OCI-LY3 (cell line): ENCODE results near the gene ACOT11.

Experiments
- EZH2phosphoT487 ChIP-seq: fragments of 200-600 bp; shearing (Covaris generic); IDR thresholded peaks from 2 replicates; pipeline ENCODE4 v1.6.1; 2018; ENCODE audit warnings: antibody characterized with exemption, mixed run types, low read depth
- TF ChIP-seq, protein P1 (sequence below): fragments of 200-600, 300-600 bp; sonication (generic); IDR thresholded peaks from 2 replicates; pipeline ENCODE4 v1.5.1; 2014; ENCODE audit warnings: antibody characterized with exemption, low read length, low read depth

DNA sequence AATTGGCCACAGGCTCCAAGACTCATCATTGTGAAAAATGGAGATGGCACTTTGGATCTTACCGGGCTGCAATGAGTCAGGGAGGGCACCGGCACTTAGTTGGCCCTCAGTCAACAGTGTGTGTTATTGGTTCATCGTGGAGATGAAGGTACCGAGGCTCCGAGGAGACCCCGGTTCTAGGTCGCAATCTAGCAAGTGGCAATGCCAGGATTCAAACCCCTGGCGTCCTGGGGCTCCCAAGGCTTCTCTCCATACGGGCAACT lies 49.0 kb upstream of the ACOT11 start:
- TF ChIP-seq, protein P1, sequence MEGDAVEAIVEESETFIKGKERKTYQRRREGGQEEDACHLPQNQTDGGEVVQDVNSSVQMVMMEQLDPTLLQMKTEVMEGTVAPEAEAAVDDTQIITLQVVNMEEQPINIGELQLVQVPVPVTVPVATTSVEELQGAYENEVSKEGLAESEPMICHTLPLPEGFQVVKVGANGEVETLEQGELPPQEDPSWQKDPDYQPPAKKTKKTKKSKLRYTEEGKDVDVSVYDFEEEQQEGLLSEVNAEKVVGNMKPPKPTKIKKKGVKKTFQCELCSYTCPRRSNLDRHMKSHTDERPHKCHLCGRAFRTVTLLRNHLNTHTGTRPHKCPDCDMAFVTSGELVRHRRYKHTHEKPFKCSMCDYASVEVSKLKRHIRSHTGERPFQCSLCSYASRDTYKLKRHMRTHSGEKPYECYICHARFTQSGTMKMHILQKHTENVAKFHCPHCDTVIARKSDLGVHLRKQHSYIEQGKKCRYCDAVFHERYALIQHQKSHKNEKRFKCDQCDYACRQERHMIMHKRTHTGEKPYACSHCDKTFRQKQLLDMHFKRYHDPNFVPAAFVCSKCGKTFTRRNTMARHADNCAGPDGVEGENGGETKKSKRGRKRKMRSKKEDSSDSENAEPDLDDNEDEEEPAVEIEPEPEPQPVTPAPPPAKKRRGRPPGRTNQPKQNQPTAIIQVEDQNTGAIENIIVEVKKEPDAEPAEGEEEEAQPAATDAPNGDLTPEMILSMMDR: no peak
- no peak for TF ChIP-seq EZH2phosphoT487
